Stimulated activated naive B cell treated with anti-CD40 and anti-IgM and Interleukin-4, amounts not matched to agents 10 μg/mL and 1 μg/mL and 100 μg/mL, for 72 hours (primary cell): ENCODE measurements around the gene SMARCA4.
"Not testable (repeated sequence)": the region's sequence is repeated elsewhere in the genome, so short reads cannot be mapped to it uniquely, and the experiment has no call there.

Source experiments
- ATAC-seq, 2 donors: fragments of 150-1000 bp; cut with Tn5 transposase; replicated peaks; 2 replicates each; pipeline ENCODE4 v1.10.0; 2021; ENCODE audit warnings: moderate library complexity in 1 of 2
- DNase-seq: peaks from one replicate; pipeline ENCODE4 v3.0.0; 2021
- H3K27ac Mint-ChIP-seq: one replicate; pipeline ENCODE4 v1.8.0; 2022; ENCODE audit warnings: mild to moderate bottlenecking, mixed read lengths
- H3K27me3 Mint-ChIP-seq, 2 donors: one replicate each; pipeline ENCODE4 v1.8.0; 2022; ENCODE audit warnings: mixed read lengths in 2 of 2
- H3K36me3 Mint-ChIP-seq, 2 donors: one replicate each; pipeline ENCODE4 v1.8.0; 2022; ENCODE audit warnings: mixed read lengths in 2 of 2, mild to moderate bottlenecking in 1 of 2
- H3K4me1 Mint-ChIP-seq, 2 donors: one replicate each; pipeline ENCODE4 v1.8.0; 2022; ENCODE audit warnings: mixed read lengths in 2 of 2, mild to moderate bottlenecking in 1 of 2
- H3K4me3 Mint-ChIP-seq, 2 donors: one replicate each; pipeline ENCODE4 v1.8.0; 2022; ENCODE audit warnings: mild to moderate bottlenecking in 2 of 2, mixed read lengths in 2 of 2, moderate library complexity in 1 of 2
- H3K9me3 Mint-ChIP-seq, 2 donors: one replicate each; pipeline ENCODE4 v1.8.0; 2022; ENCODE audit warnings: mixed read lengths in 2 of 2, mild to moderate bottlenecking in 1 of 2

Gene SMARCA4

DNA sequence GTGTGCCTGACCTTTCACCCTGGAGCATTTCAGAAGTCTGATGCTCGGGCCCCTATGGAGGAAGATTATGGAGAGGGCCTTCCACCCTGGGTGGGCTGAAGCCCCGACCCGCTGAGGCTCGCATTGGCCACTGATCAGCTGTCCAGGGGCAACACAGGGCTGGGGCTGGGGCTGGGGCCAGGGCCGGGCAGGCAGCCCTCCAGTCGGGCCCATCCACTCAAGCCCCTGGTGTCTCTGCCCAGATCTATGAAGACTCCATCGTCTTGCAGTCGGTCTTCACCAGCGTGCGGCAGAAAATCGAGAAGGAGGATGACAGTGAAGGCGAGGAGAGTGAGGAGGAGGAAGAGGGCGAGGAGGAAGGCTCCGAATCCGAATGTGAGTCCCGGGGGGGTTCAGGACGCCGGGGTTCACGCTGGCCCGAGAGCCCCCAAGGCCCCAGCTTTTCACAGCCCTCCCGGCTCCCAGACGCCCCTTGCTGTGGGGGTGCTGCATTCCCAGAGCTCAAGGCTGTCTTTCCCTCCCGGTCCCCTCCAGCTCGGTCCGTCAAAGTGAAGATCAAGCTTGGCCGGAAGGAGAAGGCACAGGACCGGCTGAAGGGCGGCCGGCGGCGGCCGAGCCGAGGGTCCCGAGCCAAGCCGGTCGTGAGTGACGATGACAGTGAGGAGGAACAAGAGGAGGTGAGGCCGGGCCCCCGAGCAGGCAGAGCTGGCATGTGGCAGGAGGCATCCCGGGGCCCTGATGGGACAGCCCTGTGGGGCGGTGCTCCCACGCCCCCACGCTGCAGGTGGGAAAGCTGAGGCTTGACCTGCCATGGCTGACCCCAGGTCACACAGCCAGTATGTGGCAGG lies 98.9 kb downstream of the SMARCA4 start:
- H3K4me3 Mint-ChIP-seq = peak overlapping the region in 1 of 2 donors; percentile 11
- peaks cover 1% of the 10 kb centered on the region in 2 donors for H3K4me1 Mint-ChIP-seq
- no peak for ATAC-seq
- H3K27me3 Mint-ChIP-seq = peaks cover 1 to 10% of the 10 kb centered on the region in 2 donors
- H3K27ac Mint-ChIP-seq = no peak overlapping the region
- peaks cover 56 to 68% of the 10 kb centered on the region in 2 donors for H3K36me3 Mint-ChIP-seq
- DNase-seq = no peak
- no peaks in the 10 kb centered on the region for H3K9me3 Mint-ChIP-seq

DNA sequence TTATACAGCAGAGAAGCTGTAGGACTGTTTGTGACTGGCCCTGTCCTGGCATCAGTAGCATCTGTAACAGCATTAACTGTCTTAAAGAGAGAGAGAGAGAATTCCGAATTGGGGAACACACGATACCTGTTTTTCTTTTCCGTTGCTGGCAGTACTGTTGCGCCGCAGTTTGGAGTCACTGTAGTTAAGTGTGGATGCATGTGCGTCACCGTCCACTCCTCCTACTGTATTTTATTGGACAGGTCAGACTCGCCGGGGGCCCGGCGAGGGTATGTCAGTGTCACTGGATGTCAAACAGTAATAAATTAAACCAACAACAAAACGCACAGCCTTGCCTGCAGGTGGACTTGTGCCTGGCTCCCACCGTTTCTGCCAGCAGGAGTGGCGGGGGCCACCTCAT lies 101.1 kb downstream of the SMARCA4 start:
- no peaks in the 10 kb centered on the region for H3K9me3 Mint-ChIP-seq
- no peak overlapping the region for H3K27ac Mint-ChIP-seq
- no peak overlapping the region for H3K4me3 Mint-ChIP-seq
- DNase-seq (no peak), ATAC-seq (no peak)
- no peaks in the 10 kb centered on the region for H3K27me3 Mint-ChIP-seq
- H3K36me3 Mint-ChIP-seq = peaks cover 53 to 65% of the 10 kb centered on the region in 2 donors
- H3K4me1 Mint-ChIP-seq = peaks cover 0 to 1% of the 10 kb centered on the region in 2 donors

DNA sequence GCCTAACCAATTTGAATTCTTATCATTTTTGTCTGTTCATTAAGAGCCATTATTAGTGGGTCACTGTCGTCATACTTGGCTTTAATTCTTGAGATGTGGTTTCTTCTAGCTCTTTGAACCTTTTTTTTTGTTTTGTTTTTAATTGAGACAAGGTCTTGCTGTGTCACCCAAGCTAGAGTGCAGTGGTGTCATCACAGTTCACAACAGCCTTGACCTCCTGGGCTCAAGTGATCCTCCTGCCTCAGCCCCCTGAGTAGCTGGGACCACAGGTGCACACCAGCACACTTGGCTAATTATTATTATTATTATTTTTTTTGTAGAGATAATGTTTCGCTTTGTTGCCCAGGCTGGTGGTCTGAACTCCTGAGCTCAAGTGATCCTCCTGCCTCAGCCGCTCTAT lies 102.6 kb downstream of the SMARCA4 start:
- DNase-seq (no peak), ATAC-seq (no peak)
- Mint-ChIP-seq H3K4me1 (peaks cover 0 to 1% of the 10 kb centered on the region in 2 donors), H3K27me3 (no peaks in the 10 kb centered on the region), H3K9me3 (peaks cover 0 to 4% of the 10 kb centered on the region in 2 donors), H3K4me3 (no peak overlapping the region), H3K27ac (no peak overlapping the region), H3K36me3 (peaks cover 57 to 67% of the 10 kb centered on the region in 2 donors)

DNA sequence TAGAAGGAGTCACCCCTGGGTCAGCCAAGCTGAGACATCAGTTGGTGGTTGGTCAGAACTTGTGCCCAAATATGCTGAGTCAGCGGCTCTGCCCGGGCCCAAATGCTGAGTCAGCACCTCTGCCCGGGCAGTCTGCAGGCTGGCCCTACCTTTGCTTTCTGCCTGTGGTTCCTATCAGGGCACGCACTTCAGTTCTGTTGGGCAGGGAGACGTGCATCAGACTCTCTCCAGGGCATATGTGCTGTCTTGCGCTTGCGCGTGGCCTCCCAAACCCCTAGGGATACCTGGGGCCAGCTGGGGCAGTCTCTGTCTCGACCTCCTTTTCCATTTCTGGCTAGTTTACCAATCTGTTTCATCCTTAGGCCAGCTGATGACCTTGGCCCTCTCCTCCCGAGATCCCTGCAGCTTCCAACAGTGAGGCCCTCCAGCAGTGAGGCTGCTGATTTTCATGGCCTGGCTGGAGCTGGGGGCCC lies 104.0 kb downstream of the SMARCA4 start:
- ATAC-seq (no peak), DNase-seq (no peak)
- Mint-ChIP-seq H3K9me3 (peaks cover 0 to 4% of the 10 kb centered on the region in 2 donors), H3K4me1 (peaks cover 2 to 7% of the 10 kb centered on the region in 2 donors), H3K36me3 (peaks cover 52 to 63% of the 10 kb centered on the region in 2 donors), H3K4me3 (no peak overlapping the region), H3K27ac (no peak overlapping the region), H3K27me3 (peaks cover 5 to 7% of the 10 kb centered on the region in 2 donors)

DNA sequence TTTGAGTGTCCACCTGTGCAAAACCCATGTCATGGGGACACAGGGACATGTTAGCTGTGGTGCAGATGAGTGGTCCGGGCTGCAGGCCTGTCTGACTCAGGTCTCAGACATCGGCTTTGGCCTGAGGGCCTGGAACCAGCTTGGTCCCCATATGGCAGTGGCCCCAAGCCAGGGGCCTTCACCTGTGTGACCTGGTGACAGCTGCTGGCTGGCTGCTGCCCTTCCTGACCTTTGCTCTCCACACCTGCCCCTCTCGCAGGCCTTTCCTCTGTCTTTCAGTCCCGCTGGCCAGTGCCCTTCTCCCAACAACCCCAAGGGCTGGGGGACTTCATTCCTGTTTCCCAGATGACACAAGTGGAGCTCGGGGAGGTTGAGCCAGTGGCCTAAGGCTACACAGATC lies 105.5 kb downstream of the SMARCA4 start:
- H3K27ac Mint-ChIP-seq = no peak overlapping the region
- H3K36me3 Mint-ChIP-seq = peaks cover 42 to 53% of the 10 kb centered on the region in 2 donors
- ATAC-seq (no peak), DNase-seq (no peak)
- H3K4me1 Mint-ChIP-seq = peaks cover 2 to 11% of the 10 kb centered on the region in 2 donors
- peaks cover 0 to 4% of the 10 kb centered on the region in 2 donors for H3K9me3 Mint-ChIP-seq
- H3K27me3 Mint-ChIP-seq = peaks cover 5 to 10% of the 10 kb centered on the region in 2 donors
- no peak overlapping the region for H3K4me3 Mint-ChIP-seq

DNA sequence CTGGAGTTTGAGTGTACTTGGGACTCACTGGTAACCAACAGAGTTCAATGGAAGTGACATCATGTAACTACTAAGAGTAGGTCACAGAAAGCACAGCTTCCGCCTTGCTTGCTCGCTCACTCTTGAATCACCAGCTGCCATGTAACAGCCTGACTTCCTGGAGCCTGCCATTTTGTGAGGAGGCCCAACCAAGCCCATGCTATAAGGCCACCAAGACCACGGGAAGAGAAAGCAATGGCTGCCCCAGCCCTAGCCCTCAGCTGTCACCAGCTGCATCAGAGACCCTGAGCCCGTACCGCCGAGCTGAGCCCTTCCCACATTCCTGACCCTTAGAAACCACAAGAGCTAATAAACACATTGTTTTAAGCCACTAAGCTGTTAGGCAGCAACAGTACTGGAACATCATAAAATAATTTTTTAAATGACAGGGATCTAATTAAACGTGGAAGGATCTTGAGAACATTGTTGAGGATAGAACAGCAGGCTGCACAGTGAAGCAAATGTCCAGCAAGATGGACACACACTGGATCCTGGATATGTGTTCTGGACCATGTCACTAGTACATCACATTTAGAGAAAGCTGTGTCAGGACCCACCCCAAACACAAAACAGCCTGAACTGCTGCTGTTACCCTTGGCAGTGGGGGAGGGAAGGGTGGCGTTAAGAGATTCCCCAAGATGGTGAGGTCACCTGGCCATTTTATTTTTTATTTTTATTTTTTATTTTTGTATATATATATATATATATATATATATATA lies 106.7 kb downstream of the SMARCA4 start:
- Mint-ChIP-seq H3K4me3 (no peak overlapping the region), H3K27me3 (peaks cover 5 to 10% of the 10 kb centered on the region in 2 donors), H3K36me3 (peaks cover 38 to 51% of the 10 kb centered on the region in 2 donors), H3K4me1 (peaks cover 2 to 11% of the 10 kb centered on the region in 2 donors), H3K9me3 (peaks cover 0 to 4% of the 10 kb centered on the region in 2 donors), H3K27ac (no peak overlapping the region)
- ATAC-seq = no peak
- DNase-seq = no peak

DNA sequence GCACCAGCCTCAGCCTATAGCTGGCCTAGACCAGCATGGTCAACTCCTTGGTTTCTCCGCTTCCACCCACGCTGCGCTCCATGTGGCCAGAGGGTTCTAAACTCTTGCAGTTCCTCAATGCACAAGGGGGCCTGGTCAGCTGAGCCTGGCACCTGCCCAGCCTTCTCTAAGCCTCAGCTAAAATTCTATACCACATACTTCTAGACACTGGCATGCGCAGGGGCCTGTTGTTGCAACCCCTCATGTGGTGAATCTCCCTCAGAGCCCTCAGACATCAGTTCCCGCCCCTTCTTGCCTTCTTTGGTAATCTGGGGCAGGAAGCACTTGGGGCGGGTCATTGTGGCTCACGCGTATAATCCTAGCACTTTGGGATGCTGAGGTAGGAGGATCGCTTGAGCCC lies 108.7 kb downstream of the SMARCA4 start:
- Mint-ChIP-seq H3K9me3 (peaks cover 0 to 4% of the 10 kb centered on the region in 2 donors), H3K4me3 (no peak overlapping the region), H3K27ac (no peak overlapping the region), H3K4me1 (peaks cover 6 to 20% of the 10 kb centered on the region in 2 donors), H3K36me3 (peaks cover 43 to 49% of the 10 kb centered on the region in 2 donors), H3K27me3 (peaks cover 9 to 18% of the 10 kb centered on the region in 2 donors)
- ATAC-seq (no peak), DNase-seq (no peak)

DNA sequence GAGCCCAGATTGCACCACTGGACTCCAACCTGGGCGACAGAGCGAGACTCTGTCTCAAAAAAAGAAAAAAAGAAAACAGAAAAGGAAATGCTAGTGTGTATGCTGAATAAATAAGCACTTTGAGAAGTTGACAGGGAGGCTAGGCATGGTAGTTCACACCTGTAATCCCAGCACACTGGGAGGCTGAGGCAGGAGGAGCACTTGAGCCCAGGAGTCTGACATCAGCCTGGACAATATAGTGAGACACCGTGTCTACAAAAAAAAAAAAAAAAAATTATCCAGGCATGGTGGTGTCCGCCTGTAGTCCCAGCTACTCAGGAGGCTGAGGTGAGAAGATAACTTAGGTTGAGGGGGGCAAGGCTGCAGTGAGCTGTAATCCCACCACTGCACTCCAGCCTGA lies 109.3 kb downstream of the SMARCA4 start:
- Mint-ChIP-seq H3K27ac (no peak overlapping the region), H3K4me1 (peaks cover 8 to 23% of the 10 kb centered on the region in 2 donors), H3K4me3 (no peak overlapping the region), H3K36me3 (peaks cover 37 to 44% of the 10 kb centered on the region in 2 donors), H3K9me3 (peaks cover 0 to 4% of the 10 kb centered on the region in 2 donors), H3K27me3 (peaks cover 11 to 22% of the 10 kb centered on the region in 2 donors)
- DNase-seq = no peak
- no peak for ATAC-seq

DNA sequence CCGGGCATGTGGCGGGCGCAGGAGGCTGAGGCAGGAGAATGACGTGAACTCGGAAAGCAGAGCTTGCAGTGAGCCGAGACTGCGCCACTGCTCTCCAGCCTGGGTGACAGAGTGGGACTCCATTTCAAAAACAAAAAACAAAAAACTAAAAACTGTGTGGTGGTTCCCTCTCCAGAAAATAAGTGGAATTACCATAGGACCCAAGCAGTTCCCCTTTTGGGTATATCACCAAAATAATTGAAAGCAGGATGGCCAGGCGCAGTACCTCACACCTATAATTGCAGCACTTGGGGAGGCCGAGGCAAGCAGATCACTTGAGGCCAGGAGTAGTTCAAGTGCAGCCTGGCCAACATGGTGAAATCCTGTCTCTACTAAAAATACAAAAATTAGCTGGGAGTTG lies 112.7 kb downstream of the SMARCA4 start:
- ATAC-seq (no peak), DNase-seq (no peak)
- Mint-ChIP-seq H3K4me1 (peaks cover 8 to 23% of the 10 kb centered on the region in 2 donors), H3K9me3 (no peaks in the 10 kb centered on the region), H3K27me3 (peaks cover 24 to 38% of the 10 kb centered on the region in 2 donors), H3K4me3 (no peak overlapping the region), H3K27ac (no peak overlapping the region), H3K36me3 (peaks cover 17 to 27% of the 10 kb centered on the region in 2 donors)

DNA sequence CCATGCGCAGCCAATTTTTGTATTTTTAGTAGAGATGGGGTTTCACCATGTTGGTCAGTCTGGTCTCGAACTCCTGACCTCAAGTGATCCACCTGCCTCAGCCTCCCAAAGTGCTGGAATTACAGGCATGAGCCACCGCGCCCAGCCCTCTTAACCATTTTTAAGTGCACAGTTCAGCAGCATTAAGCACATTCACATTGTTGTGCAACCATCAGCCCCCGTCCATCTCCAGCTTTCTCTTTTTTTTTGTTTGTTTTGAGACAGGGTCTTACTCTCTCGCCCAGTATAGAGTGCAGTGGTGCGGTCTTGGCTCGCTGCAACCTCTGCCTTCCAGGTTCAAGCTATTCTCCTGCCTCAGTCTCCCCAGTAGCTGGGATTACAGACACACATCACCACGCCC lies 116.0 kb downstream of the SMARCA4 start:
- ATAC-seq, H3K9me3 Mint-ChIP-seq, H3K4me3 Mint-ChIP-seq, H3K27ac Mint-ChIP-seq, DNase-seq: not testable (repeated sequence)
- H3K36me3 Mint-ChIP-seq = peaks cover 15 to 23% of the 10 kb centered on the region in 2 donors
- H3K27me3 Mint-ChIP-seq = peaks cover 35 to 51% of the 10 kb centered on the region in 2 donors
- peaks cover 6 to 12% of the 10 kb centered on the region in 2 donors for H3K4me1 Mint-ChIP-seq

DNA sequence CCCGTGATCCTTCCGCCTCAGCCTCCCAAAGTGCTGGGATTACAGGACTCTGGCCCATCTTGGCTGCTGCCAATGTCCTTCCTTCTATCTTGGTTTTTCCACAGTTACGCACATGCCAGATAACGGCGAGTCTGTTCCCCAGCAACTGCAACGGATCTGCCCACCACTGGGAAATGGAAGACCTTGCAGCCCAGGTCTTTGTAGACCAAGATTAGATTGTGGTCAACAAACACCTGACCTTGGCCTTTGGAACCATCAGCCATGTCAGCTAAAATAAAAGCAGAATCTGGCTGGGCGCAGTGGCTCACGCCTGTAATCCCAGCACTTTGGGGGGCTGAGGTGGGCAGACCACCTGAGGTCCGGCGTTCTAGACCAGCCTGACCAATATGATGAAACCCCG lies 118.1 kb downstream of the SMARCA4 start:
- DNase-seq = no peak

DNA sequence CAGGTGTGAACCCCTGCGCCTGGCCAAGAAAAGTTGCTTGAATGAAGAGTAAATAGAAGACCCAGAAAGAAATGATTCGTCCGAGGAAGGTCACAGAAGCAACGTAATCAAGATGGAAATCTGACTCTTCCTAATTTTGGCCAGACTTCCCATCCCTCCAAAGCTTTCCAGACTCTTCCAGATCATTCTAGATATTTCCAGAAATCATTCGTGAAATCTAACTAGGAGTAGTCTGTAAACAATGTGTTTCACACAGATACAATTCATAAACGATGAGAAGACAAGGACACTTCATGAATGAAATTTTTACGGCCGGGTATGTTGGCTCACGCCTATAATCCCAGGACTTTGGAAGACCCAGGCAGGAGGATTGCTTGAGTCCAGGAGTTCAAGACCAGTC lies 119.2 kb downstream of the SMARCA4 start:
- H3K9me3 Mint-ChIP-seq = no peaks in the 10 kb centered on the region
- no peak overlapping the region for H3K27ac Mint-ChIP-seq
- H3K4me3 Mint-ChIP-seq = no peak overlapping the region
- peaks cover 5 to 13% of the 10 kb centered on the region in 2 donors for H3K36me3 Mint-ChIP-seq
- peaks cover 39 to 49% of the 10 kb centered on the region in 2 donors for H3K27me3 Mint-ChIP-seq
- H3K4me1 Mint-ChIP-seq = no peaks in the 10 kb centered on the region
- ATAC-seq (no peak), DNase-seq (no peak)

More for the DNA sequence above, 118.1 kb downstream of the SMARCA4 start:
- Mint-ChIP-seq H3K36me3 (peaks cover 8 to 13% of the 10 kb centered on the region in 2 donors), H3K27ac (no peak overlapping the region), H3K9me3 (no peaks in the 10 kb centered on the region), H3K4me1 (peaks cover 6 to 10% of the 10 kb centered on the region in 2 donors), H3K4me3 (no peak overlapping the region), H3K27me3 (peaks cover 44 to 58% of the 10 kb centered on the region in 2 donors)
- no peak for ATAC-seq

DNA sequence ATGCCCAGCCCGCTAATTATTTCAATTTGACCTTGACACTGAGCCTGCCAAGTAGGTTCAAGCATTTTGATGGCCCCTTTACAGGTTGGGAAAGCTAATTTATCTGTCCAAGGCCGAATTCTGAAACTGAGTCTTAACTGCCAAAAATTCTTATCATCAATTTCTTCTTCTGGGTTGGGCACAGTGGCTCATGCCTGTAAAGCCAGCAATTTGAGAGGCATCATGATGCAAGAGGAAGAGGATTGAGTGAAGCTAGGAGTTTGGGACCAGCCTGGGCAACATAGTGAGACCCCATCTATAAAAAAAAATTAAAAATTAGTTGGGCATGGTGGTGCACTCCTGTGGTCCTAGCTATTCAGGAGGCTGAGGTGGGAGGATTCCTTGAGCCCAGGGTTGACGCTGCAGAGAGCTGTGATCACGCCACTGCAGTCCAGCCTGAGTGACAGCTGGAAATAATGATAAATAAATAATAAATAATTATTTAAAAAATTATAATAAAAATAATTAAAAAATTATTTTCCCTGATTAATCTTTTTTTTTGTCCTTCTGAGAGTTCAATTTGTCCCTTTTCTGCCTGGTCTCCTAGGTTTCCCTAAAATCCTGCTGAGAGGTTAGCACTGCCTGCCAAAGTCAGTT lies 127.2 kb downstream of the SMARCA4 start:
- no peaks in the 10 kb centered on the region for H3K9me3 Mint-ChIP-seq
- H3K27ac Mint-ChIP-seq = no peak overlapping the region
- peaks cover 10 to 35% of the 10 kb centered on the region in 2 donors for H3K4me1 Mint-ChIP-seq

More for the DNA sequence above, 127.2 kb downstream of the SMARCA4 start:
- DNase-seq (no peak), ATAC-seq (no peak)
- H3K4me3 Mint-ChIP-seq = no peak overlapping the region
- peaks cover 5 to 6% of the 10 kb centered on the region in 2 donors for H3K27me3 Mint-ChIP-seq
- H3K36me3 Mint-ChIP-seq = peaks cover 5 to 20% of the 10 kb centered on the region in 2 donors
